ENCODE measurements around the gene C22orf42. TPM values are rescaled to one million over a fixed set of nuclear protein-coding genes. Genes with fewer than 3 reads are reported as not detected.
"Not testable (repeated sequence)": the region's sequence is repeated elsewhere in the genome, so short reads cannot be mapped to it uniquely, and the experiment has no call there.

The C22orf42 gene
- total RNA-seq, 4 donors from 2014 or later: not detected

- no peak overlapping the region for H3K27ac ChIP-seq
- intact Hi-C loops (cut with DNase I): no loop called here
- H3K4me1 ChIP-seq: peaks cover 0 to 7% (median 0%) of the 10 kb centered on the region in 3 donors
- WGBS, 2 donors: 3% methylated on average over 12 of the region's 73 CpGs; no CpG with 5 or more reads in 1 of the 2 donors
- TF ChIP-seq CTCF (IDR thresholded peaks at IDR 0.05) (no peak), POLR2A (IDR thresholded peaks at IDR 0.05) (no peak)
- peaks cover 0 to 69% (median 3%) of the 10 kb centered on the region in 4 donors for H3K27me3 ChIP-seq
- DNase-seq: no peak
- no peaks in the 10 kb centered on the region for H3K36me3 ChIP-seq
- no peaks in the 10 kb centered on the region for H3K9me3 ChIP-seq
- H3K4me3 ChIP-seq: no peak overlapping the region
Observed at GRCh38 chr22:32175683-32176644, 16.9 kb upstream of the C22orf42 start.

GRCh38 chr22:32175115-32175514 lies 16.0 kb upstream of the C22orf42 start:
- intact Hi-C loops (cut with DNase I): no loop called here
- TF ChIP-seq POLR2A (IDR thresholded peaks at IDR 0.05) (no peak), CTCF (IDR thresholded peaks at IDR 0.05) (no peak)
- peaks cover 0 to 7% (median 0%) of the 10 kb centered on the region in 3 donors for H3K4me1 ChIP-seq
- DNase-seq: no peak
- 68% methylated on average over 8 to 11 of the region's 11 CpGs for WGBS, 2 donors
- no peaks in the 10 kb centered on the region for H3K9me3 ChIP-seq
- H3K36me3 ChIP-seq: no peaks in the 10 kb centered on the region
- no peak overlapping the region for H3K27ac ChIP-seq
- peaks cover 0 to 63% (median 3%) of the 10 kb centered on the region in 4 donors for H3K27me3 ChIP-seq
- no peak overlapping the region for H3K4me3 ChIP-seq

GRCh38 chr22:32165681-32166080 lies 6.6 kb upstream of the C22orf42 start:
- H3K4me1 ChIP-seq: no peaks in the 10 kb centered on the region
- peaks cover 0 to 19% (median 0%) of the 10 kb centered on the region in 4 donors for H3K27me3 ChIP-seq
- no peak for DNase-seq
- H3K4me3 ChIP-seq: no peak overlapping the region
- H3K36me3 ChIP-seq: no peaks in the 10 kb centered on the region
- H3K9me3 ChIP-seq: no peaks in the 10 kb centered on the region
- intact Hi-C loops (cut with DNase I): no loop called here
- H3K27ac ChIP-seq: no peak overlapping the region
- TF ChIP-seq CTCF (IDR thresholded peaks at IDR 0.05) (no peak), POLR2A (IDR thresholded peaks at IDR 0.05) (no peak)
- WGBS, 2 donors: 70 to 73% methylated on average over 6 of the region's 6 CpGs

- no peak for DNase-seq
- no peaks in the 10 kb centered on the region for H3K36me3 ChIP-seq
- TF ChIP-seq POLR2A (IDR thresholded peaks at IDR 0.05): no peak
- TF ChIP-seq CTCF (IDR thresholded peaks at IDR 0.05): no peak
- intact Hi-C loops (cut with DNase I): no loop called here
- H3K4me3 ChIP-seq: no peak overlapping the region
- H3K9me3 ChIP-seq: no peaks in the 10 kb centered on the region
- H3K27ac ChIP-seq: no peak overlapping the region
- 38 to 47% methylated on average over 6 of the region's 6 CpGs for WGBS, 2 donors
- peaks cover 0 to 28% (median 0%) of the 10 kb centered on the region in 4 donors for H3K27me3 ChIP-seq
- H3K4me1 ChIP-seq: no peaks in the 10 kb centered on the region
Observed at GRCh38 chr22:32164075-32164860, 5.2 kb upstream of the C22orf42 start.

- H3K27ac ChIP-seq; H3K4me1 ChIP-seq; H3K36me3 ChIP-seq; intact Hi-C loops (cut with DNase I); H3K4me3 ChIP-seq; DNase-seq; H3K9me3 ChIP-seq: not testable (repeated sequence)
- 74 to 80% methylated on average over 5 of the region's 5 CpGs for WGBS, 2 donors
- H3K27me3 ChIP-seq: peaks cover 0 to 36% (median 0%) of the 10 kb centered on the region in 4 donors
Observed at GRCh38 chr22:32160411-32160810, 1.3 kb upstream of the C22orf42 start.

- not testable (repeated sequence) for H3K27ac ChIP-seq
- H3K27me3 ChIP-seq: peaks cover 0 to 30% (median 0%) of the 10 kb centered on the region in 4 donors
- 40 to 50% methylated on average over 1 of the region's 5 CpGs for WGBS, 2 donors
Observed at GRCh38 chr22:32157632-32158031, 1.5 kb downstream of the C22orf42 start.

GRCh38 chr22:32154727-32155126 lies 4.4 kb downstream of the C22orf42 start:
- H3K9me3 ChIP-seq; intact Hi-C loops (cut with DNase I); H3K4me3 ChIP-seq; DNase-seq; H3K27ac ChIP-seq; H3K36me3 ChIP-seq; H3K4me1 ChIP-seq: not testable (repeated sequence)
- WGBS, 2 donors: 68 to 73% methylated on average over 4 of the region's 4 CpGs
- H3K27me3 ChIP-seq: peaks cover 0 to 18% (median 0%) of the 10 kb centered on the region in 4 donors

More at GRCh38 chr22:32157632-32158031, 1.5 kb downstream of the C22orf42 start:
- H3K4me3 ChIP-seq; DNase-seq; intact Hi-C loops (cut with DNase I); H3K4me1 ChIP-seq; H3K9me3 ChIP-seq; H3K36me3 ChIP-seq: not testable (repeated sequence)

GRCh38 chr22:32151641-32152040 lies 7.5 kb downstream of the C22orf42 start:
- intact Hi-C loops (cut with DNase I); H3K27me3 ChIP-seq; H3K27ac ChIP-seq; H3K4me3 ChIP-seq; H3K4me1 ChIP-seq; DNase-seq; H3K36me3 ChIP-seq; H3K9me3 ChIP-seq: not testable (repeated sequence)
- 58 to 74% methylated on average over 6 of the region's 6 CpGs for WGBS, 2 donors
